HG03457 (cell line): ENCODE data around the gene MICAL2.
A peak's percentile ranks its signal among the peaks of the same experiment; 100 is the strongest.

Source experiments
- ATAC-seq: cut with Tn5 transposase; IDR thresholded peaks from one replicate; pipeline ENCODE4 v1.9.1; 2021; ENCODE audit warnings: moderate number of reproducible peaks; ENCODE audit not compliant: unreplicated experiment

Gene MICAL2

GRCh38 chr11:12166299-12167060, 56.1 kb downstream of the MICAL2 start:
- no peak for ATAC-seq

DNA sequence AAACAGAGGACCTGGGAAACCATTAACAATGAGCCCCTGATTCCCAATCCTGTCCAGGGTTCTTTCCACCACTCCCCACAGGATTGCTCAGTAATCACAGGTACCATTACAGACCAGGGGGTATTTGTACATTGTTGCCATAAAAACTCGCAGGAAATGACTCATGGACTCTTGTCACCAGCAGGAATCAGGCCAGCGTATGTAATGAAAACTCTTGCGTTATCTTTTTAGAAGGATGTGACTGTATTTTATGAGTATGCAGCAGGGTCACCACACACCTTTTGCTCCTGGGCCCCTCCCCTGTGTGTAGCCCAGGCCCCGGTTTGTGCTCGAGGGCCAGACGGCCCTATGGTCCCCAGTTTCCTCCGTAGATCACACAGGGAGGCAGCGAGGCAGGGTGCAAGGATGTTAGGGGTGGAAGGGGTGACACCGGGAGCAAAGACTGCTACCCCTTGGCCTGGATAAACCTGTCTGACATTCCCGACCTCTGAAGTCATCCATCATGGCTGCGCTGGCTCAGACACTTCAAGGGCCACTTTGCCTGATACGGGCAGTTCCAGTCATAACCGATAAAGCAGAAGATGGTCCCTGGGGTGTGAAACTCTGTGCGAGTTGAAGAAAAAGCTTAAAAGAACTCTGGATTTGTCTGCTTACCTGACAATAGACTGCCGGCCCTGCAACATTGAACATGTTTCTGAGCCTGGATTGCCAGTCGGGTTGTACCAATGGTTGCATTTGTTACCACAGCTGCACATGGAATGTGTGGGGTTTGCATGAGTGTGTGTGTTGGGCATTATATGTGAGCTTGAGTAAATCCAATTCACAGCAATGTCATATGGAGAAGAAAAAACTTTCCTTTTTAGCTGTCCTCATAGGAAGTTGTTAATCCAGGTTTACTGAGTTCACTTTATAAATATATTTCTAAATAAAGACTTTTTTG, 56.9 kb downstream of the MICAL2 start:
- no peak for ATAC-seq

DNA sequence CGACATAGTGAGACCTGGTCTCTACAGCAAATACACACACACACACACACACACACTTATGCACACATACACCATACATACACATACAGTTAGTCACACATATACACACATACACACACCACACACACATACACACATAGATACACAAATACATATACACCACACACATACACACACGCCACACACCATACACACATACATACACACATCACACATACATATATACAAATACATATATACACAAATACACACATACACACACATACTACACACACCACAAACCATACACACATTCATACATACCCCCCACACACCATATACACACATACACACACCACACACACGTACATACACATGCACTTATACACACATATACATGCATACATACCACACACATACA, 57.7 kb downstream of the MICAL2 start:
- ATAC-seq = no peak

GRCh38 chr11:12169822-12170221, 59.4 kb downstream of the MICAL2 start:
- no peak for ATAC-seq

- ATAC-seq = no peak
Observed at GRCh38 chr11:12170501-12170900, 60.1 kb downstream of the MICAL2 start.

DNA sequence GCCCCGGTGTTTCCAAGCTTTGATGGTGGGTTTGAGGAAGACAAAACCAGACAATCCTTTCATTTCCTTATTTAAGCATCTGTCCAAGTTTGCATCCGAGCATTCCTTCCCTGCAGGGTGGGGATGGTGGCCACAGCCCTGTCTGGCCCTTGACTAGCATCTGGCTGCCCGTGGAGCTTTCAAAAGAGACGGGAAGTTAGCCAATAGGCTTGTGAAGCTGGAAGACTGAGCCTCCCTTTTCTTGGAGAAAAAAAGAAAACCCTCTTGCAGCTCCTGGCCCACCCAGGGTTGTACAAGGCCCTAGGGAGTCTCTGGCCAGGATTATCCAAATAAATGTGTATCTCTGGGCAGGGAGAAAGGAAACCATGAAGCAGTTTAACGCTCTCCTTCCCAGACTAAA, 60.6 kb downstream of the MICAL2 start:
- no peak for ATAC-seq

DNA sequence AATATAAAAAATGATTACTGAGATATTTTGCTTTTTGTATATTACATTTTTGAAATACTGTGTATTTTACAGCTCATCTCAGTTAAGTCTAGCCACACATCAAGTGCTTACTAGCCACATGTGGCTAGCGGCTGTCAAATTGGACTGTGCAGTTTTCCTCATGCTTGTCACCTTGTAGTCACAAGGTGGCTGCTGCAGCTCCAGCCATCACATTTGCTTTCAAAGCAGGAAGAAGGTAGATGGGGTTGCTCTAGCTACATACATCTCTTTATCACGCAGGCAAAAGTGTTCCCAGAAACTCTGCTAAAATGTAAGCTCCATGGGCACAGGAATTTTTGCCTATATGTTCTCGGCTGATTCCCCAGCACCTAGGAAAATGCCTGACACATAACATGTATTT, 61.5 kb downstream of the MICAL2 start:
- no peak for ATAC-seq

DNA sequence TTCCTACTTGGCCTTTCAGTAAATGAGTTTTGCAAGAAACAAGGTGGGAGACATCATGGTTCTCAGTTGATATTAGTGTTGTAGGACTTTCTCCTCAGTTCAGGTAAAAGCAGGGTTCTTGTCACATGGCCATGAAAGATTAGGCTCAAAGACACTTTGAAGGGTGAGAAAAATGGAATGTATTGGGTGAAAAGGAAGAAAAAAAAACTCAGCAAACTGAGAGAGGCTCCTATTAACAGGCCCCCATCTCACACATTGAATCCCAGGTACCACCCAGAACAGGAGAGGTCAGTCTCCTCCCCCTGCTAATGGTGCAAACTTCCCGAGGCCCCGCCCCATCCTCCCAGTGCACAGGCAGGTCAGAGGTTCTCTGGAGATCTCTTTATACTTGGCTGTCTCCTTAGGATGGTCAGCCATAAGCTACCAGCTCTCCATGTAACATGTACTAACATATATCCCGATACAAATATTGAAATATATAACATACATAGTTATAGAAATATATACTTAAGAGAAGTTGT, 62.2 kb downstream of the MICAL2 start:
- ATAC-seq = no peak

- no peak for ATAC-seq
Observed at GRCh38 chr11:12173111-12173510, 62.7 kb downstream of the MICAL2 start.

- ATAC-seq = peak; percentile 35
Observed at GRCh38 chr11:12174128-12174476, 63.7 kb downstream of the MICAL2 start.

DNA sequence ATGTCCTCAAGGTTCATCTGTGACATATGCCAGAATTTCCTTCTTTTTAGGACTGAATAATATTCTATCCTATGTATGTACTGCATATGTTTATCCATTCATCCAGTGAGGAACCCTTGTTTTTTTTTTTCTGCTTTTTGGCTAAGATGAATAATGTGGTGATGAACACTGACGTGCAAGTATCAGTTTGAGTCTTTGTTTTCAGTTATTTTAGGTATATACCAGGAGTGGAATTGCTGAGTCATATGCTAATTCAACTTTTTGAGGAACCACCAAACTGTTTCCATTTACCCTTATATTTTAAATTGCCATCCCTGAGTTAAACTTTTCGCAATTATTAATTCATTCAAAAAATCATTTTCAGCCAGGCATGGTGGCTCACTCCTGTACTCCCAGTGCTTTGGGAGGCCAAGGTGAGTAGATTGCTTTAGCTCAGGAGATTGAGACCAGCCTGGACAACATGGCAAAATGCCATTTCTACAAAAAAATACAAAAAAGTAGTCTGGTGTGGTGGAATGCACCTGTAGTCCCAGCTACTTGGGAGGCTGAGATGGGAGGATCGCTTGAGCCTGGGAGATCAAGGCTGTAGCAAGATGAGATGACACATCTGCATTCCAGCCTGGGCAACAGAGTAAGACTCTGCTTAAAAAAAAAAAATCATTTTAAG, 64.2 kb downstream of the MICAL2 start:
- ATAC-seq = peak; percentile 81

DNA sequence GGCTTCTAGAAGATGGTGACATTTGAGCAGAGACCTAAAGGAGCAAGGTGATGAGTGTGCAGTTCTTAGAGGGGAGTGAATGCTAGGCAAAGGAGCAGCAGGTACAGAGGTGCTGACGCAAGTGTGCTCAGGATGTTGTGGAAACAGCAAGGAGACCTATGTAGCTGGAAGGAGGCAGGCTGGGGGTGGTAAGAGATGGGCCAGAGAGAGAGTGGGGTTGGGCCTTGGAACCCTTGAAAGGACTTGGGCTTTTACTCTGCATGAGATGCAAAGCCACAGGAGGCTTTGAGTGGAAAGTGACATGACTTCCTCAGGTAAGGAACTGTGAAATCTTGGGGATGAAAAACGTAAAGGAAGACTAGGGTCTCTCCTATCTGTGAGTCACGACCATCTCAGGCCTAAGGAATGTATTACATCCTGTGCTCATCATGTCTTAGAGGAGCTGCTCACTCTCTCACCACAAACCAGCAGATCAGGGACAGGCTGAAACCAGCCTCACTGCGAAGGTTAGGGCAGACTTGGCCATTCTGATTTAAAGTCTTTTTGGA, 65.4 kb downstream of the MICAL2 start:
- no peak for ATAC-seq

DNA sequence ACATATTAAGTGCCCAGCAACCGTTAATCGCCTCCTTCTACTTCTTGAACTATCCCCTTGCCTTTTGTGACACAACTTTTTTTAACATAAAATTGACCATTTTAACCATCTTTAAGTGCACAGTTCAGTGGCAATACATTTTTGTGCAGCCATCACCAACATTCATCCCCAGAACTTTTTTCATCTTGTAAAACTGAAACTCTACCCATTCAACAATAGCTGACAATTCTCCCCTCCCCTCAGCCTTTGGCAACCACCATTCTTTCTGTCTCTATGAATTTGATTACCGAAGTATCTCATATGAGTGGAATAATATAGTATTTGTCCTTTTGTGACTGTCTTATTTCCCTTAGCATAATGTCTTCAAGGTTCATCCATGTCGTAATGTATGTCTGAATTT, 66.0 kb downstream of the MICAL2 start:
- ATAC-seq = no peak

- no peak for ATAC-seq
Observed at GRCh38 chr11:12177739-12178338, 67.4 kb downstream of the MICAL2 start.

DNA sequence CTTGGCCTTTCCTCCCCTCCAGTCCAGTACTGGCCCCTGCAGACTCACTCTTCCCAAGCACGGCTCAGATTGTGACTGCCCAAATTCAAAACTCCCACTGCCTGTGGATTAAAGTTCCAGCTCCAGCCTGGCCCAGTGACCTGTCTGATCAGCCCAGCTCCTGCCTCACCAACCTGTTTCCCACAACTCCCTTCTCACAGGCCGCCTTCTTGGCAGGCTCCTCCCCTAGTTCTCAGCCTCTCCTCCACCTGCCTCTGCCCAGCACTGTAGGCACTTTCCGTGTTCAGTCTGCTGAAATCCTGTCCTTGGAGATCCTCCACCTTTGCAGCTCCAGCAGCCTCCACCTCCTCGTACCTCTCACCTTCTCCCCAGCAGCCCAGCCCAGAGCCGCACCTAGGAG, 68.6 kb downstream of the MICAL2 start:
- ATAC-seq = no peak

DNA sequence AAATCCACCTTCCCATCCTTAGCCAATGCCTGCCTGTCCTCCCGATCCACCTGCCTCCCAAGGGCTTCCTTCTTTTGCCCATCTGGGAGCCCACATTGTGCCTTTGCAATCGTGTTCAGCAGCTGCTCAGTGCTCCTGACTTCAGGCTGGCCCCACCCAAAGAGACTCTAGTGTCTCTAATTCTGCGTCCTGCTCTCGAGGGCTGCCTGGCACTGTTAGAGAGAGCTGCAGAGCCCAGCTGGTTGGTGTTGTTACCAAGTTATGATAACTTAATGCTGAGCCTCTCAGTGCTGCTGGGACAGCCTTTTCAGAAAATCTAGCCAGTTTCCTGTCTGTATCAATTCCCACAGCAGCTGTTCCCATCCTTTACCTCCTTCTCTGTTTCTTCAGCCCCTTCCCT, 69.1 kb downstream of the MICAL2 start:
- no peak for ATAC-seq

DNA sequence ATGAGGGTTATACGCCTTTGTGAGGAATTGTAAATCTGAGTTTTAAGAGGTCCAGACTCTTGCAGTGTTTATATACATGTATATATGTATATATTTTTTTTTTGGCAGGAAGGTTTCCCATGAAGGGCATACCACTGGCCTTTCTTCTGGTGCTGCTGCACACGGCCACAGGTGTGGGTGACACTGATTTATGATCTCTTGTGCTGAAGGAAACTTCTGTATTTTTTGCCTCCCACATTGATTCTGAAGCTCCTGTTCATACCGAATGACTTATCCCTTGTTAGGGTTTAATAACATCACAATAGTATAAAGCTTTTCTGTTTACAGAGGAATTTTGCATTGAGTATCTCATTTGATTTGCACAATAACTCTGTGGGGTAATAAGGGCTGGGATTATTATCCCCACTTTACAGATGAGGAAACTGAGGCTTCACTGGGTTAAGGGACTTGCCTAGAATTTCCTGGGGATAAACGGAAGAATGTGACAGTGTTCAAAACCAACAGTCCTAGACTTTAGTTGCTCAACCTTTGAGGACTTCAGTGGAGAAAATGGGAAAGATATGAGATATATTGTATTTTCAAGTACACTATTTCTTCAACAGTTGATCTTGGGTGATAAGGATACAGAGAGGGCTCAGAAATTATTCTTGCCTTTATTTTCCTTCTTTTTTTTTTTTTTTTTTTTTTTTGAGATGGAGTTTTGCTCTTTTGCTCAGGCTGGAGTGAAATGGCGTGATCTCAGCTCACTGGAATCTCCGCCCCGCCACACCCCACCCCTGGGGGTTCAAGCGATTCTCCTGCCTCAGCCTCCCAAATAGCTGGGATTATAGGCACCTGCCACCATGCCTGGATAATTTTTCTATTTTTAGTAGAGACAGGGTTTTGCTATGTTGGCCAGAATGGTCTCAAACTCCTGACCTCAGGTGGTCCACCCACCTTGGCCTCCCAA, 70.1 kb downstream of the MICAL2 start:
- ATAC-seq = no peak

- no peak for ATAC-seq
Observed at GRCh38 chr11:12182302-12182675, 71.9 kb downstream of the MICAL2 start.

DNA sequence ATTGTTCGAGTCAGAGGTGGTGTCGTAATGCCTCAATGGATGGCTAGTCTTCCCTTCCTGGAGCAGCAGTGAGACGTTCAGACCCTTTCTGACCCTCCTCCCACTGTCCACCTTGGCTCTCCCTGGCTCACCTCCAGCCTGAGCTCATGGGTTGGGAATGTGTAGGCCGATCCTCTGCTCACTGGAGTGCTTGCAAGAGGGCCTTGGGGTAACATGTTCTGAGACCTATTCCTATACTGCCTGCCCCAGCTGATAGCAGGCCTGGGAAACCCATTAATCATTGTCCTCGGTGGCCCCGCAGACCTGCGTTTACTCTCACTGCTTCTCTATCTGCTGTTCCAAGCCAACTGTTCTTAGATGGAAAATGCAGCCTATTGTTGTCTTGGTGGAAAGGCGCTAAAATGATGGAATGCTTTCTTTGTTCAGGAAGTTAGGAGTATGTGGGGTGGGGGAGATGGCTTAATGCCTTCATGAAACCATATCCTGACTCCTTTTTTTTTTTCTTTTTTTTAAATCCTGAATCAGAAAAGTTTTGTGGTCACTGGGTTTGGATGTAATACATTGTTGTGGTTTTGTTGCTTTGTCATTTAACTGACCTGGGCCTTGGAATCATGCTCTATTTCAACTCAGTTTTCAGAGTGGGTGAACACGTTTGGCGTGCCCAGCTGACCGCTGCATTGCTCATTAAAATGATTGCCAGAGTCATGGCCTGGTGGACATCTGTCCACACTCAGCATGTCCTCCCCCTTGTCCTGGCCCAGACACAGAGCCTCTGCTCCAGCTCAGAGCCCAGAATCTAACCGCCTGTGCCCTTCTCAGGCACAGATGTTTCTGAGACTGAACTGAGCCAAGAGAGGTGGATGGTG, 72.5 kb downstream of the MICAL2 start:
- no peak for ATAC-seq
